HG02759 (cell line): ENCODE data around the gene ACOX1.
A peak's percentile ranks its signal among the peaks of the same experiment; 100 is the strongest.

Experiments used
- ATAC-seq: cut with Tn5 transposase; IDR thresholded peaks from one replicate; pipeline ENCODE4 v1.9.1; 2021; ENCODE audit warnings: mild to moderate bottlenecking, moderate library complexity; ENCODE audit not compliant: unreplicated experiment

The ACOX1 gene

GRCh38 chr17:75940727-75941441 lies 38.1 kb downstream of the ACOX1 start, which contains the start of gene FBF1:
Gene FBF1 (minus strand): TSS chr17:75941042. CDS start chr17:75938149, 2,893 bp downstream.
- peak; percentile 97 for ATAC-seq

- no peak for ATAC-seq
These were observed 41.3 kb downstream of the ACOX1 start for GRCh38 chr17:75937652-75938051.

GRCh38 chr17:75933808-75934207 lies 45.2 kb downstream of the ACOX1 start:
- ATAC-seq, result no peak

GRCh38 chr17:75932852-75933251 lies 46.1 kb downstream of the ACOX1 start:
- ATAC-seq, result no peak

- no peak for ATAC-seq
These were observed 47.9 kb downstream of the ACOX1 start for GRCh38 chr17:75931062-75931461.

GRCh38 chr17:75927286-75927922 lies 51.6 kb downstream of the ACOX1 start:
- ATAC-seq, result no peak

GRCh38 chr17:75926456-75926855 lies 52.5 kb downstream of the ACOX1 start:
- no peak for ATAC-seq

GRCh38 chr17:75925912-75926311 lies 53.1 kb downstream of the ACOX1 start:
- no peak for ATAC-seq

- ATAC-seq, result no peak
These were observed 53.9 kb downstream of the ACOX1 start for GRCh38 chr17:75925103-75925502.

- no peak for ATAC-seq
These were observed 55.7 kb downstream of the ACOX1 start for GRCh38 chr17:75922963-75923874.

- ATAC-seq, result no peak
These were observed 56.6 kb downstream of the ACOX1 start for GRCh38 chr17:75922173-75922961.

- no peak for ATAC-seq
These were observed 57.4 kb downstream of the ACOX1 start for GRCh38 chr17:75921596-75921995.

GRCh38 chr17:75920045-75920560 lies 58.9 kb downstream of the ACOX1 start:
- no peak for ATAC-seq

- ATAC-seq, result no peak
These were observed 59.4 kb downstream of the ACOX1 start for GRCh38 chr17:75919611-75920010.

GRCh38 chr17:75917917-75918445 lies 61.0 kb downstream of the ACOX1 start:
- ATAC-seq, result no peak

GRCh38 chr17:75917141-75917916 lies 61.6 kb downstream of the ACOX1 start:
- no peak for ATAC-seq

- ATAC-seq, result no peak
These were observed 63.7 kb downstream of the ACOX1 start for GRCh38 chr17:75915268-75915667.

GRCh38 chr17:75914643-75915267 lies 64.2 kb downstream of the ACOX1 start:
- no peak for ATAC-seq
